Epidermal melanocyte (primary cell): ENCODE measurements around the gene GDPD1.

Experiments
- DNase-seq: peaks from one replicate; pipeline ENCODE4 v3.0.0; 2011; ENCODE audit warnings: low spot score; ENCODE audit not compliant: insufficient read length

Gene GDPD1

GRCh38 chr17:59315866-59316265, 95.6 kb downstream of the GDPD1 start:
- DNase-seq: no peak
